ENCODE measurements around the gene PTPRD.

DNA sequence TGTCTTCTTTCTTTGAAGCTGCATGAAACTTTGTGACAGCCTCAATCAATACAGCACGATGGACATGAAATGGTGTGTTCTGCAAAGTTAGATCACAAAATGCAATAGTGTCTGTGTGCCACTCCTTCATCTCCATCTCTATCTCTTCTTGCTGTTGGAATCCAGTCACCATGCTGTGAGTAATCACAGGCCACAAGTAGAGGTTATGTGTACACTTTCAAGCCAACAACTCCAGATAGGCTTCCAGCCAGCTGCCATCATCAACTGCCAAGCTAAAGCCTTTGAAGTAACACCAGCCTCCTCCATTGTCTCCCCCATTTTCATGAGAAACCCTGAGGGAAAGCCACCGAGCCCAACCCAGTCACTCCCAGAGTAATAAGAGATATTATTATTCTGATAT, 360.6 kb downstream of the PTPRD start:
- TF ChIP-seq, protein P1, sequence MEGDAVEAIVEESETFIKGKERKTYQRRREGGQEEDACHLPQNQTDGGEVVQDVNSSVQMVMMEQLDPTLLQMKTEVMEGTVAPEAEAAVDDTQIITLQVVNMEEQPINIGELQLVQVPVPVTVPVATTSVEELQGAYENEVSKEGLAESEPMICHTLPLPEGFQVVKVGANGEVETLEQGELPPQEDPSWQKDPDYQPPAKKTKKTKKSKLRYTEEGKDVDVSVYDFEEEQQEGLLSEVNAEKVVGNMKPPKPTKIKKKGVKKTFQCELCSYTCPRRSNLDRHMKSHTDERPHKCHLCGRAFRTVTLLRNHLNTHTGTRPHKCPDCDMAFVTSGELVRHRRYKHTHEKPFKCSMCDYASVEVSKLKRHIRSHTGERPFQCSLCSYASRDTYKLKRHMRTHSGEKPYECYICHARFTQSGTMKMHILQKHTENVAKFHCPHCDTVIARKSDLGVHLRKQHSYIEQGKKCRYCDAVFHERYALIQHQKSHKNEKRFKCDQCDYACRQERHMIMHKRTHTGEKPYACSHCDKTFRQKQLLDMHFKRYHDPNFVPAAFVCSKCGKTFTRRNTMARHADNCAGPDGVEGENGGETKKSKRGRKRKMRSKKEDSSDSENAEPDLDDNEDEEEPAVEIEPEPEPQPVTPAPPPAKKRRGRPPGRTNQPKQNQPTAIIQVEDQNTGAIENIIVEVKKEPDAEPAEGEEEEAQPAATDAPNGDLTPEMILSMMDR (conservative IDR thresholded peaks at IDR 0.05 in 1 of 2, IDR thresholded peaks at IDR 0.05 in 1 of 2; ENCODE audit: extremely low read depth in 1 of 2, insufficient read depth in 1 of 2, low read depth in 1 of 2, low read length in 2 of 2): no peak
- TF ChIP-seq EZH2 (IDR thresholded peaks at IDR 0.05; ENCODE audit: borderline replicate concordance, low read length): no peak
